ENCODE results near the gene FAM240A.

Gene FAM240A

GRCh38 chr3:46674031-46674845 lies 61.9 kb downstream of the FAM240A start:
- DNase-seq (ENCODE audit: low read depth): no peak

GRCh38 chr3:46675426-46675825 lies 63.1 kb downstream of the FAM240A start:
- no peak for DNase-seq (ENCODE audit: low read depth)

Data from iris pigment epithelial cell (primary cell).